Measurements from ENCODE around the gene NR6A1. TPM values are rescaled to one million over a fixed set of nuclear protein-coding genes. Genes with fewer than 3 reads are reported as not detected.

NR6A1 gene
- polyA plus RNA-seq, 2 of the 4 experiments (the other 2 are of a cell fraction): 1.7 to 3.3 TPM

- POLR2A ChIA-PET: interaction anchor here (1.2 kb wide), 1 partner anchor 10 kb away, joined by 5 read pairs; no protein-coding TSS in a partner anchor
Measured at GRCh38 chr9:124789531-124789930, 18.4 kb upstream of the NR6A1 start.

GRCh38 chr9:124788542-124789217 lies 17.6 kb upstream of the NR6A1 start:
- ATAC-seq (no peak), FAIRE-seq (no peak), DNase-seq (ENCODE audit: low read depth in 1 of 2, low spot score in 1 of 2) (no peak)
- no peak overlapping the region for H3K27ac ChIP-seq
- ChIA-PET POLR2A (no interaction called here), CTCF (interaction anchor here (0.6 to 40.0 kb wide), 6 partner anchors 8 to 275 kb away, joined by 3 to 2512 read pairs (median 8); partner anchors contain the start of genes ARPC5L, NR6A1, OLFML2A and RPL35)
- H3K4me3 ChIP-seq: no peak overlapping the region
- 0 out of 3 replicates have a peak, but pooled peaks cover 3% of the 10 kb centered on the region for H3K4me1 ChIP-seq
- H3K9me3 ChIP-seq: no peaks in the 10 kb centered on the region
- 88% methylated on average over 3 of the region's 3 CpGs for WGBS (ENCODE audit: missing lambda C conversion rate)
- H3K4me2 ChIP-seq: no peak overlapping the region
- TF ChIP-seq CBX8 (IDR thresholded peaks at IDR 0.05) (no peak), RNF2 (IDR thresholded peaks at IDR 0.05; ENCODE audit: borderline replicate concordance, low read depth) (no peak), EHF (CRISPR knock-in tag; IDR thresholded peaks at IDR 0.05) (no peak)

More at GRCh38 chr9:124789531-124789930, 18.4 kb upstream of the NR6A1 start:
- Histone ChIP-seq H3K4me1 (0 out of 3 replicates have a peak, but pooled peaks cover 3% of the 10 kb centered on the region), H3K27ac (no peak overlapping the region), H3K9me3 (no peaks in the 10 kb centered on the region), H3K4me3 (no peak overlapping the region), H3K4me2 (no peak overlapping the region)
- ATAC-seq (no peak), DNase-seq (ENCODE audit: low read depth in 1 of 2, low spot score in 1 of 2) (no peak), FAIRE-seq (no peak)
- CTCF ChIA-PET: interaction anchor here (0.6 to 40.0 kb wide), 7 partner anchors 7 to 274 kb away, joined by 3 to 2512 read pairs (median 6); partner anchors contain the start of genes ARPC5L, NR6A1, OLFML2A and RPL35
- TF ChIP-seq ZC3H11A (IDR thresholded peaks at IDR 0.05): no peak
- TF ChIP-seq MAX (IDR thresholded peaks at IDR 0.05): no peak
- TF ChIP-seq RARB (CRISPR knock-in tag; IDR thresholded peaks at IDR 0.05): no peak
- TF ChIP-seq JUNB (IDR thresholded peaks at IDR 0.05): no peak
- TF ChIP-seq SREBF2 (IDR thresholded peaks at IDR 0.05): no peak
- TF ChIP-seq FOXS1 (CRISPR knock-in tag; IDR thresholded peaks at IDR 0.05): no peak
- no peak for TF ChIP-seq USF2 (IDR thresholded peaks at IDR 0.05)
- TF ChIP-seq NFE2L2 (conservative IDR thresholded peaks at IDR 0.05; ENCODE audit: low read length): no peak
- no peak for TF ChIP-seq HOXB5 (CRISPR knock-in tag; IDR thresholded peaks at IDR 0.05)
- 78% methylated on average over 2 of the region's 2 CpGs for WGBS (ENCODE audit: missing lambda C conversion rate)

- Histone ChIP-seq H3K4me2 (no peak overlapping the region), H3K4me1 (peaks cover 7% of the 10 kb centered on the region), H3K9me3 (no peaks in the 10 kb centered on the region), H3K4me3 (no peak overlapping the region), H3K27ac (no peak overlapping the region)
- ChIA-PET CTCF (interaction anchor here (37.7 to 40.0 kb wide), 2 partner anchors 11 to 60 kb away, joined by 785 to 2512 read pairs; partner anchors contain the start of genes ARPC5L, NR6A1, OLFML2A and RPL35), POLR2A (no interaction called here)
- no peak for ATAC-seq
- no peak for FAIRE-seq
- no peak for DNase-seq (ENCODE audit: low read depth in 1 of 2, low spot score in 1 of 2)
- 95% methylated on average over 20 of the region's 20 CpGs for WGBS (ENCODE audit: missing lambda C conversion rate)
- no peak for TF ChIP-seq TFCP2L1 (CRISPR knock-in tag; IDR thresholded peaks at IDR 0.05)
- TF ChIP-seq RFX5 (IDR thresholded peaks at IDR 0.05): no peak
- no peak for TF ChIP-seq HMGXB4 (CRISPR knock-in tag; IDR thresholded peaks at IDR 0.05; ENCODE audit: borderline replicate concordance)
- TF ChIP-seq PBX3 (IDR thresholded peaks at IDR 0.05): no peak
- no peak for TF ChIP-seq NPAS2 (CRISPR knock-in tag; IDR thresholded peaks at IDR 0.05; ENCODE audit: borderline replicate concordance)
- no peak for TF ChIP-seq ZNF302 (CRISPR knock-in tag; IDR thresholded peaks at IDR 0.05)
- TF ChIP-seq CBX8 (IDR thresholded peaks at IDR 0.05): no peak
- no peak for TF ChIP-seq SREBF2 (IDR thresholded peaks at IDR 0.05)
- TF ChIP-seq CTCF (IDR thresholded peaks at IDR 0.05): no peak
- no peak for TF ChIP-seq PHF8 (IDR thresholded peaks at IDR 0.05; ENCODE audit: borderline replicate concordance, low read depth)
- TF ChIP-seq EP300 (IDR thresholded peaks at IDR 0.05): no peak
- no peak for TF ChIP-seq REST (IDR thresholded peaks at IDR 0.05)
Measured at GRCh38 chr9:124786881-124787573, 15.9 kb upstream of the NR6A1 start.

All from A549 (cell line).